Ovary (tissue), 3 donors: Measurements from ENCODE around the gene HCN1.

ENCODE experiments used
- CTCF ChIP-seq, 3 donors: fragments of 450-650 bp in 2 of 3; fragments of 200-600 bp in 1 of 3; IDR thresholded peaks; one replicate each; pipeline versions ENCODE4 v1.5.1 to v1.8.0; 2016 to 2022; ENCODE audit warnings: antibody characterized with exemption in 3 of 3, mild to moderate bottlenecking in 1 of 3
- EP300 ChIP-seq: sonication (generic); formaldehyde crosslinking; IDR thresholded peaks from one replicate; pipeline ENCODE4 v1.6.1; 2017; ENCODE audit warnings: antibody characterized with exemption
- POLR2A ChIP-seq: fragments of 450-650 bp; IDR thresholded peaks from one replicate; pipeline ENCODE4 v1.6.1; 2017; ENCODE audit warnings: antibody characterized with exemption, mild to moderate bottlenecking, moderate library complexity
- donor health status: DM: no; HTN: no; CAD: no.

- TF ChIP-seq CTCF (IDR thresholded peaks at IDR 0.05) (no peak), EP300 (no peak), POLR2A (no peak)
These were observed 434.1 kb downstream of the HCN1 start for GRCh38 chr5:45262061-45262590.
